T-helper 2 cell treated with Interferon-gamma antibody and Interleukin-4, amounts not matched to agents 5 μg/mL and 100 μg/mL, for 36 hours (primary cell): ENCODE data around the gene GNB1.
"Not testable (repeated sequence)": the region's sequence is repeated elsewhere in the genome, so short reads cannot be mapped to it uniquely, and the experiment has no call there.

Source experiments
- DNase-seq: peaks from one replicate; pipeline ENCODE4 v3.0.0; 2021; ENCODE audit warnings: low spot score
- H3K27ac Mint-ChIP-seq: one replicate; pipeline ENCODE4 v1.8.0; 2021; ENCODE audit warnings: mild to moderate bottlenecking, mixed read lengths
- H3K27me3 Mint-ChIP-seq: one replicate; pipeline ENCODE4 v1.8.0; 2021; ENCODE audit warnings: low read depth, mixed read lengths
- H3K36me3 Mint-ChIP-seq: one replicate; pipeline ENCODE4 v1.8.0; 2021; ENCODE audit warnings: low read depth, mixed read lengths
- H3K4me1 Mint-ChIP-seq: one replicate; pipeline ENCODE4 v1.8.0; 2021; ENCODE audit warnings: low read depth, mixed read lengths
- H3K4me3 Mint-ChIP-seq: one replicate; pipeline ENCODE4 v1.8.0; 2022; ENCODE audit warnings: mild to moderate bottlenecking, moderate library complexity, mixed read lengths
- H3K9me3 Mint-ChIP-seq: one replicate; pipeline ENCODE4 v1.8.0; 2021; ENCODE audit warnings: mixed read lengths

The GNB1 gene

GRCh38 chr1:1737675-1738590 lies 153.0 kb downstream of the GNB1 start:
- H3K27me3 Mint-ChIP-seq, DNase-seq, H3K27ac Mint-ChIP-seq, H3K36me3 Mint-ChIP-seq, H3K4me1 Mint-ChIP-seq, H3K9me3 Mint-ChIP-seq, H3K4me3 Mint-ChIP-seq: not testable (repeated sequence)
